SK-N-SH (cell line): ENCODE results near the gene AKR1E2. TPM values are rescaled to one million over a fixed set of nuclear protein-coding genes. Genes with fewer than 3 reads are reported as not detected.

Experiments used
- CTCF ChIA-PET: fragments of 300-600, 350-600 bp; formaldehyde crosslinking; extraction: SDS; loops from one replicate; lab custom pipeline; 2021; lab: Yijun Ruan, JAX
- POLR2A ChIA-PET: fragments of 350-600 bp; sonication (Branson Sonifier 250); formaldehyde crosslinking; extraction: SDS; loops from one replicate; lab custom pipeline; 2020; ENCODE audit warnings: antibody characterized with exemption, inconsistent platforms; lab: Yijun Ruan, JAX
- DNase-seq: peaks from one replicate; pipeline ENCODE4 v3.0.0; 2012
- H2AFZ ChIP-seq: fragments of 200-600 bp; sonication (generic); 2 replicates; pipeline ENCODE4 v1.8.1; 2016; ENCODE audit warnings: antibody characterized with exemption, mild to moderate bottlenecking, low read depth
- H3F3A ChIP-seq: fragments of 200-600 bp; sonication (generic); replicated peaks from 2 replicates; pipeline ENCODE3; 2016; ENCODE audit warnings: antibody characterized with exemption, mild to moderate bottlenecking; ENCODE audit not compliant: insufficient read depth
- H3K27ac ChIP-seq, 2 experiments: fragments of 200-500 bp in 1 of 2; fragments of 200-600 bp in 1 of 2; sonication (Bioruptor generic) in 1 of 2; sonication (generic), shearing (Covaris generic) in 1 of 2; 2 replicates each; pipeline versions ENCODE4 v1.5.1 to v1.6.1; 2014 to 2016; ENCODE audit warnings: low read depth in 2 of 2, inconsistent platforms in 1 of 2, low read length in 1 of 2, mild to moderate bottlenecking in 1 of 2, mixed read lengths in 1 of 2
- H3K27me3 ChIP-seq: fragments of 200-600 bp; sonication (generic), shearing (Covaris generic); 2 replicates; pipeline ENCODE4 v1.6.1; 2016; ENCODE audit warnings: mixed run types; ENCODE audit not compliant: insufficient read depth
- H3K36me3 ChIP-seq, 2 experiments: fragments of 200-500 bp in 1 of 2; fragments of 200-600 bp in 1 of 2; sonication (Bioruptor generic) in 1 of 2; sonication (generic) in 1 of 2; replicated peaks in 1 of 2; 2 replicates each; pipeline versions ENCODE3 to v1.5.1; 2014 to 2016; ENCODE audit warnings: low read length in 1 of 2, mild to moderate bottlenecking in 1 of 2; ENCODE audit not compliant: insufficient read depth in 2 of 2, control insufficient read depth in 1 of 2
- H3K4me1 ChIP-seq, 2 experiments: fragments of 200-500 bp in 1 of 2; fragments of 200-600 bp in 1 of 2; sonication (Bioruptor generic) in 1 of 2; sonication (generic), shearing (Covaris generic) in 1 of 2; 2 replicates each; pipeline versions ENCODE4 v1.5.1 to v1.6.1; 2014 to 2016; ENCODE audit warnings: low read depth in 1 of 2, low read length in 1 of 2, mixed run types in 1 of 2; ENCODE audit not compliant: insufficient read depth in 2 of 2, control insufficient read depth in 1 of 2
- H3K4me2 ChIP-seq: fragments of 200-600 bp; sonication (generic), shearing (Covaris generic); 2 replicates; pipeline ENCODE4 v1.6.1; 2017; ENCODE audit warnings: mixed run types
- H3K4me3 ChIP-seq, 2 experiments: fragments of 200-500 bp in 1 of 2; fragments of 200-600 bp in 1 of 2; sonication (Bioruptor generic) in 1 of 2; sonication (generic), shearing (Covaris generic) in 1 of 2; 2 replicates each; pipeline versions ENCODE4 v1.5.1 to v1.8.1; 2014 to 2016; ENCODE audit warnings: low read depth in 2 of 2, inconsistent platforms in 1 of 2, low read length in 1 of 2, mild to moderate bottlenecking in 1 of 2, mixed read lengths in 1 of 2, moderate library complexity in 1 of 2
- H3K79me2 ChIP-seq: fragments of 200-600 bp; sonication (generic); 2 replicates; pipeline ENCODE4 v1.8.1; 2017; ENCODE audit warnings: mild to moderate bottlenecking; ENCODE audit not compliant: insufficient read depth
- H3K9ac ChIP-seq: fragments of 200-600 bp; sonication (generic); 2 replicates; pipeline ENCODE4 v1.6.1; 2017; ENCODE audit warnings: mixed run types
- H3K9me2 ChIP-seq: fragments of 200-600 bp; sonication (generic); 2 replicates; pipeline ENCODE4 v1.6.1; 2017; ENCODE audit warnings: mixed run types
- H3K9me3 ChIP-seq: fragments of 200-600 bp; sonication (generic); 2 replicates; pipeline ENCODE4 v1.6.1; 2017; ENCODE audit warnings: mixed run types, mild to moderate bottlenecking, moderate library complexity
- H4K20me1 ChIP-seq: fragments of 200-600 bp; sonication (generic); 2 replicates; pipeline ENCODE4 v1.6.1; 2017; ENCODE audit warnings: mild to moderate bottlenecking, mixed run types; ENCODE audit not compliant: insufficient read depth
- CHD2 ChIP-seq: fragments of 150-350 bp; IDR thresholded peaks from 2 replicates; pipeline ENCODE4 v1.6.1; 2018; ENCODE audit warnings: low read length; ENCODE audit not compliant: partially characterized antibody
- CTCF ChIP-seq: fragments of 200-600 bp; sonication (generic); IDR thresholded peaks from 2 replicates; pipeline ENCODE4 v1.6.1; 2017; ENCODE audit warnings: antibody characterized with exemption, mild to moderate bottlenecking, moderate library complexity
- ELF1 ChIP-seq: IDR thresholded peaks from 2 replicates; pipeline ENCODE4 v1.4.0; 2012
- EP300 ChIP-seq, 2 experiments: IDR thresholded peaks; 2 replicates each; pipeline versions ENCODE4 v1.4.0 to v1.6.1; 2012; ENCODE audit warnings: borderline replicate concordance in 1 of 2, low read depth in 1 of 2, low read length in 1 of 2
- FOSL2 ChIP-seq: IDR thresholded peaks from 2 replicates; pipeline ENCODE4 v1.4.0; 2012; ENCODE audit warnings: low read depth, mild to moderate bottlenecking, moderate library complexity, borderline replicate concordance
- GABPA ChIP-seq: IDR thresholded peaks from 2 replicates; pipeline ENCODE4 v1.4.0; 2012; ENCODE audit warnings: low read depth, mild to moderate bottlenecking
- MEF2A ChIP-seq: IDR thresholded peaks from 2 replicates; pipeline ENCODE4 v1.4.0; 2012; ENCODE audit warnings: low read depth, borderline replicate concordance
- NRF1 ChIP-seq: IDR thresholded peaks from 2 replicates; pipeline ENCODE4 v1.6.1; 2012; ENCODE audit warnings: low read depth, mild to moderate bottlenecking, low read length
- POLR2AphosphoS5 ChIP-seq: IDR thresholded peaks from 2 replicates; pipeline ENCODE4 v1.6.1; 2012; ENCODE audit warnings: low read depth, low read length
- RAD21 ChIP-seq: IDR thresholded peaks from 2 replicates; pipeline ENCODE4 v1.6.1; 2012; ENCODE audit warnings: mild to moderate bottlenecking, low read length
- RCOR1 ChIP-seq: fragments of 150-350 bp; IDR thresholded peaks from 2 replicates; pipeline ENCODE4 v1.6.1; 2017; ENCODE audit warnings: antibody characterized with exemption, low read length
- RFX5 ChIP-seq: IDR thresholded peaks from 2 replicates; pipeline ENCODE4 v1.6.1; 2012; ENCODE audit warnings: mild to moderate bottlenecking, improper control_type of control experiment, low read length
- SIN3A ChIP-seq: IDR thresholded peaks from 2 replicates; pipeline ENCODE4 v1.6.1; 2012; ENCODE audit warnings: low read depth, mild to moderate bottlenecking, low read length, moderate library complexity, borderline replicate concordance
- SMC3 ChIP-seq: IDR thresholded peaks from 2 replicates; pipeline ENCODE4 v1.6.1; 2012; ENCODE audit warnings: low read depth, low read length, improper control_type of control experiment
- TCF12 ChIP-seq: IDR thresholded peaks from 2 replicates; pipeline ENCODE4 v1.4.0; 2012
- USF2 ChIP-seq: fragments of 150-350 bp; IDR thresholded peaks from 2 replicates; pipeline ENCODE4 v1.6.1; 2017; ENCODE audit warnings: antibody characterized with exemption, low read length, low read depth, borderline replicate concordance
- WGBS: methylation state at CpG from one replicate; pipeline ENCODE4 v1.1.6; 2017; ENCODE audit warnings: low lambda C conversion rate; 5-methylcytosine and 5-hydroxymethylcytosine counted together
- polyA plus RNA-seq, 3 experiments: library from polyadenylated mRNA; depleted of rRNA; stranded (reverse); fragments of >200 nt; gene quantifications; 2 replicates each; pipeline ENCODE4 v1.2.3, GENCODE V29; 2012
- TF ChIP-seq, protein P1 (sequence below): IDR thresholded peaks from 2 replicates; pipeline ENCODE4 v1.6.1; 2012; ENCODE audit warnings: mild to moderate bottlenecking, low read depth, low read length, moderate library complexity

The AKR1E2 gene
- polyA plus RNA-seq, 1 of the 3 experiments (the other 2 are of a cell fraction): 5.8 TPM

GRCh38 chr10:4849555-4850242, 23.7 kb downstream of the AKR1E2 start:
- H3K4me3 ChIP-seq: peak overlapping the region in 1 of 2 experiments; percentile 24; a peak in 1 of 4 replicates
- H4K20me1 ChIP-seq: no peaks in the 10 kb centered on the region
- POLR2A ChIA-PET: no interaction called here
- H3K27ac ChIP-seq: no peak overlapping the region
- CTCF ChIA-PET: interaction anchor here (0.6 to 6.4 kb wide), 108 partner anchors 8 to 1171 kb away, joined by 3 to 114 read pairs (median 4); partner anchors contain the start of genes AKR1C3, AKR1E2 and TUBAL3
- peak; percentile 75 for DNase-seq
- H3K4me2 ChIP-seq: no peak overlapping the region; the same call in 1 of the 2 replicates
- H3F3A ChIP-seq: peaks cover 11% of the 10 kb centered on the region
- no peaks in the 10 kb centered on the region for H3K79me2 ChIP-seq
- TF ChIP-seq CTCF (peak; percentile 100), SMC3 (peak; percentile 99), RCOR1 (0 out of 2 replicates have a peak, but pooled peaks have one; percentile 55), FOSL2 (no peak), POLR2AphosphoS5 (no peak), NRF1 (no peak), USF2 (no peak), GABPA (no peak), RAD21 (peak; percentile 99), CHD2 (peak; percentile 36), ELF1 (no peak), TCF12 (no peak), RFX5 (peak; percentile 89)
- H3K9me3 ChIP-seq: no peaks in the 10 kb centered on the region
- H2AFZ ChIP-seq: peak overlapping the region; percentile 45
- no peak overlapping the region for H3K9ac ChIP-seq
- 24% methylated on average over 10 of the region's 12 CpGs for WGBS
- no peaks in the 10 kb centered on the region for H3K27me3 ChIP-seq
- H3K36me3 ChIP-seq: no peaks in the 10 kb centered on the region
- peaks cover 3 to 13% of the 10 kb centered on the region in 2 experiments; a peak in 2 of 4 replicates for H3K4me1 ChIP-seq
- no peaks in the 10 kb centered on the region for H3K9me2 ChIP-seq

DNA sequence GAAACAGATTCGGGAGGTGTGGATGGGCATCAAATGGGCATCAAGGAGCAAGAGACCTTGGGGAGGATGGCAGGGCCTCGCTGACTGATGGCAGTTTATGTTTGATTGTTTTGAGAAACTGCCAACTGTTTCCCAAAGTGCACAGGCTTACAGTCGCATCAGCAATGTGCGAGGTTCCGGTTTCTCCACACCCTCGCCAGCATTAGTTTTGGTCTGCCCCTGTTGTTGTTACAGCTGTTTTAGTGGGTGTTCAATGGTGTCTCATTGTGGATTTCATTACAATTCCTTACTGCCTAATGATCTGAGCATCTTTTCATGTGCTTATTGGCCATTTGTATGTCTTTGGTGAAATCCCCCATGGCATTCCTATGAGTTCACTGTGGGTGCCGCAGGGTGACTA, 24.4 kb downstream of the AKR1E2 start:
- Histone ChIP-seq H3K36me3 (no peaks in the 10 kb centered on the region), H3K27me3 (no peaks in the 10 kb centered on the region), H2AFZ (peak overlapping the region; percentile 45; the same call in 1 of the 2 replicates), H3K9me3 (no peaks in the 10 kb centered on the region), H3F3A (peaks cover 11% of the 10 kb centered on the region), H3K9me2 (no peaks in the 10 kb centered on the region), H4K20me1 (no peaks in the 10 kb centered on the region), H3K4me2 (no peak overlapping the region), H3K79me2 (no peaks in the 10 kb centered on the region), H3K4me3 (no peak overlapping the region), H3K4me1 (peaks cover 3 to 13% of the 10 kb centered on the region in 2 experiments; a peak in 2 of 4 replicates), H3K27ac (no peak overlapping the region), H3K9ac (no peak overlapping the region)
- ChIA-PET CTCF (interaction anchor here (0.6 to 6.4 kb wide), 94 partner anchors 8 to 1170 kb away, joined by 3 to 114 read pairs (median 4); partner anchors contain the start of genes AKR1C3 and AKR1E2), POLR2A (no interaction called here)
- WGBS: 96% methylated on average over 7 of the region's 7 CpGs
- no peak for DNase-seq
- TF ChIP-seq NRF1 (no peak), CTCF (no peak), MEF2A (no peak), GABPA (no peak), RFX5 (no peak), POLR2AphosphoS5 (no peak), RAD21 (no peak), SIN3A (no peak), EP300 (IDR thresholded peaks at IDR 0.05; ENCODE audit: borderline replicate concordance in 1 of 2, low read depth in 1 of 2, low read length in 1 of 2) (no peak), SMC3 (no peak)
- TF ChIP-seq, protein P1, sequence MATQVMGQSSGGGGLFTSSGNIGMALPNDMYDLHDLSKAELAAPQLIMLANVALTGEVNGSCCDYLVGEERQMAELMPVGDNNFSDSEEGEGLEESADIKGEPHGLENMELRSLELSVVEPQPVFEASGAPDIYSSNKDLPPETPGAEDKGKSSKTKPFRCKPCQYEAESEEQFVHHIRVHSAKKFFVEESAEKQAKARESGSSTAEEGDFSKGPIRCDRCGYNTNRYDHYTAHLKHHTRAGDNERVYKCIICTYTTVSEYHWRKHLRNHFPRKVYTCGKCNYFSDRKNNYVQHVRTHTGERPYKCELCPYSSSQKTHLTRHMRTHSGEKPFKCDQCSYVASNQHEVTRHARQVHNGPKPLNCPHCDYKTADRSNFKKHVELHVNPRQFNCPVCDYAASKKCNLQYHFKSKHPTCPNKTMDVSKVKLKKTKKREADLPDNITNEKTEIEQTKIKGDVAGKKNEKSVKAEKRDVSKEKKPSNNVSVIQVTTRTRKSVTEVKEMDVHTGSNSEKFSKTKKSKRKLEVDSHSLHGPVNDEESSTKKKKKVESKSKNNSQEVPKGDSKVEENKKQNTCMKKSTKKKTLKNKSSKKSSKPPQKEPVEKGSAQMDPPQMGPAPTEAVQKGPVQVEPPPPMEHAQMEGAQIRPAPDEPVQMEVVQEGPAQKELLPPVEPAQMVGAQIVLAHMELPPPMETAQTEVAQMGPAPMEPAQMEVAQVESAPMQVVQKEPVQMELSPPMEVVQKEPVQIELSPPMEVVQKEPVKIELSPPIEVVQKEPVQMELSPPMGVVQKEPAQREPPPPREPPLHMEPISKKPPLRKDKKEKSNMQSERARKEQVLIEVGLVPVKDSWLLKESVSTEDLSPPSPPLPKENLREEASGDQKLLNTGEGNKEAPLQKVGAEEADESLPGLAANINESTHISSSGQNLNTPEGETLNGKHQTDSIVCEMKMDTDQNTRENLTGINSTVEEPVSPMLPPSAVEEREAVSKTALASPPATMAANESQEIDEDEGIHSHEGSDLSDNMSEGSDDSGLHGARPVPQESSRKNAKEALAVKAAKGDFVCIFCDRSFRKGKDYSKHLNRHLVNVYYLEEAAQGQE: no peak
